ENCODE data around the gene UCN3.
"Not testable (repeated sequence)": the region's sequence is repeated elsewhere in the genome, so short reads cannot be mapped to it uniquely, and the experiment has no call there.

Gene UCN3

GRCh38 chr10:5369362-5370158, 4.8 kb downstream of the UCN3 start:
- DNase-seq = no peak

GRCh38 chr10:5370493-5371352, 6.0 kb downstream of the UCN3 start:
- DNase-seq = no peak

GRCh38 chr10:5373307-5373706, 8.5 kb downstream of the UCN3 start:
- DNase-seq = no peak

GRCh38 chr10:5373891-5374611, 9.3 kb downstream of the UCN3 start:
- DNase-seq = no peak

- DNase-seq = no peak
Observed at GRCh38 chr10:5376450-5376849, 11.7 kb downstream of the UCN3 start.

GRCh38 chr10:5379202-5379601, 14.4 kb downstream of the UCN3 start:
- DNase-seq = not testable (repeated sequence)

GRCh38 chr10:5380395-5380794, 15.6 kb downstream of the UCN3 start:
- not testable (repeated sequence) for DNase-seq

- no peak for DNase-seq
Observed at GRCh38 chr10:5381187-5381586, 16.4 kb downstream of the UCN3 start.

GRCh38 chr10:5385224-5385623, 20.5 kb downstream of the UCN3 start:
- no peak for DNase-seq

GRCh38 chr10:5387169-5387568, 22.4 kb downstream of the UCN3 start:
- no peak for DNase-seq

GRCh38 chr10:5390607-5391205, 25.9 kb downstream of the UCN3 start:
- no peak for DNase-seq

GRCh38 chr10:5391790-5392189, 27.0 kb downstream of the UCN3 start:
- no peak for DNase-seq

GRCh38 chr10:5393529-5393928, 28.8 kb downstream of the UCN3 start:
- no peak for DNase-seq

GRCh38 chr10:5395168-5395567, 30.4 kb downstream of the UCN3 start:
- DNase-seq = no peak

- no peak for DNase-seq
Observed at GRCh38 chr10:5396556-5397300, 32.0 kb downstream of the UCN3 start.

- DNase-seq = no peak
Observed at GRCh38 chr10:5399332-5399731, 34.6 kb downstream of the UCN3 start.

- no peak for DNase-seq
Observed at GRCh38 chr10:5400468-5401240, 35.9 kb downstream of the UCN3 start.

GRCh38 chr10:5402798-5403197, 38.0 kb downstream of the UCN3 start:
- DNase-seq = no peak

GRCh38 chr10:5404208-5405041, 39.7 kb downstream of the UCN3 start, which contains the start of gene TUBAL3:
TUBAL3 (minus strand) TSS chr10:5404828; CDS start chr10:5404792, 36 bp downstream.
- DNase-seq = no peak

GRCh38 chr10:5406918-5407317, 42.2 kb downstream of the UCN3 start:
- DNase-seq = no peak

Measured in CD4-positive, alpha-beta T cell treated with Interleukin-6 for 4 hours (primary cell).